CD1c-positive myeloid dendritic cell (primary cell): ENCODE measurements around the gene GAL3ST1.
"Not testable (repeated sequence)": the region's sequence is repeated elsewhere in the genome, so short reads cannot be mapped to it uniquely, and the experiment has no call there.

ENCODE experiments used
- DNase-seq: peaks from one replicate; pipeline ENCODE4 v3.0.0-alpha.2; 2016; ENCODE audit errors: extremely low spot score

The GAL3ST1 gene

GRCh38 chr22:30574095-30574981 lies at the start of gene GAL3ST1:
Gene GAL3ST1, minus strand, starts transcription at chr22:30574665. Its CDS starts 17,273 bp downstream, at chr22:30557392.
- no peak for DNase-seq

GRCh38 chr22:30619909-30620308 lies 45.4 kb upstream of the GAL3ST1 start:
- not testable (repeated sequence) for DNase-seq

- no peak for DNase-seq
Measured at GRCh38 chr22:30617819-30618218, 43.4 kb upstream of the GAL3ST1 start.

GRCh38 chr22:30615543-30615954 lies 41.1 kb upstream of the GAL3ST1 start:
- DNase-seq = peak; percentile 26

- no peak for DNase-seq
Measured at GRCh38 chr22:30614879-30615278, 40.4 kb upstream of the GAL3ST1 start.

GRCh38 chr22:30614268-30614667 lies 39.8 kb upstream of the GAL3ST1 start:
- DNase-seq = no peak

- DNase-seq = no peak
Measured at GRCh38 chr22:30612789-30613188, 38.3 kb upstream of the GAL3ST1 start.

- DNase-seq = no peak
Measured at GRCh38 chr22:30611197-30611596, 36.7 kb upstream of the GAL3ST1 start.

GRCh38 chr22:30610299-30610698 lies 35.8 kb upstream of the GAL3ST1 start:
- peak; percentile 92 for DNase-seq

- DNase-seq = peak; percentile 91
Measured at GRCh38 chr22:30609260-30610185, 35.1 kb upstream of the GAL3ST1 start.

GRCh38 chr22:30607939-30608338 lies 33.5 kb upstream of the GAL3ST1 start:
- DNase-seq = no peak

GRCh38 chr22:30607300-30607930 lies 33.0 kb upstream of the GAL3ST1 start:
- DNase-seq = no peak

- peak; percentile 70 for DNase-seq
Measured at GRCh38 chr22:30606455-30607299, 32.2 kb upstream of the GAL3ST1 start, which contains the start of gene TCN2. Gene TCN2, plus strand, starts transcription at chr22:30607174. Its CDS starts 158 bp downstream, at chr22:30607332.

- DNase-seq = peak; percentile 74
Measured at GRCh38 chr22:30605449-30606110, 31.1 kb upstream of the GAL3ST1 start.

GRCh38 chr22:30604723-30605122 lies 30.3 kb upstream of the GAL3ST1 start:
- DNase-seq = no peak

GRCh38 chr22:30603801-30604200 lies 29.3 kb upstream of the GAL3ST1 start:
- DNase-seq = no peak

GRCh38 chr22:30602049-30602448 lies 27.6 kb upstream of the GAL3ST1 start:
- DNase-seq = peak; percentile 21

- no peak for DNase-seq
Measured at GRCh38 chr22:30601464-30601863, 27.0 kb upstream of the GAL3ST1 start.

GRCh38 chr22:30600921-30601320 lies 26.5 kb upstream of the GAL3ST1 start:
- peak; percentile 38 for DNase-seq

GRCh38 chr22:30598986-30599385 lies 24.5 kb upstream of the GAL3ST1 start:
- DNase-seq = no peak
